NCI-H748 treated with DMSO at 0.1 percent for 48 hours (cell line): ENCODE results near the gene AHRR.
A peak's percentile ranks its signal among the peaks of the same experiment; 100 is the strongest.
"Not testable (repeated sequence)": the region's sequence is repeated elsewhere in the genome, so short reads cannot be mapped to it uniquely, and the experiment has no call there.

ENCODE experiments used
- DNase-seq: peaks from one replicate; lab custom pipeline; 2025; lab: John Stamatoyannopoulos, UW

AHRR gene

GRCh38 chr5:306011-306805 lies 15.3 kb upstream of the AHRR start:
- DNase-seq = no peak

- no peak for DNase-seq
Measured at GRCh38 chr5:307306-307705, 14.2 kb upstream of the AHRR start.

GRCh38 chr5:307794-308579 lies 13.5 kb upstream of the AHRR start:
- DNase-seq = no peak

- no peak for DNase-seq
Measured at GRCh38 chr5:308672-309271, 12.7 kb upstream of the AHRR start.

GRCh38 chr5:309831-310230 lies 11.7 kb upstream of the AHRR start:
- not testable (repeated sequence) for DNase-seq

GRCh38 chr5:310516-310915 lies 11.0 kb upstream of the AHRR start:
- no peak for DNase-seq

GRCh38 chr5:310941-311434 lies 10.5 kb upstream of the AHRR start:
- DNase-seq = no peak

- no peak for DNase-seq
Measured at GRCh38 chr5:311963-312362, 9.6 kb upstream of the AHRR start.

- DNase-seq = no peak
Measured at GRCh38 chr5:312845-313244, 8.7 kb upstream of the AHRR start.

GRCh38 chr5:313265-313664 lies 8.2 kb upstream of the AHRR start:
- no peak for DNase-seq

GRCh38 chr5:313806-314376 lies 7.6 kb upstream of the AHRR start:
- DNase-seq = no peak

- DNase-seq = no peak
Measured at GRCh38 chr5:314676-315487, 6.6 kb upstream of the AHRR start.

GRCh38 chr5:315488-316209 lies 5.9 kb upstream of the AHRR start:
- DNase-seq = no peak

- no peak for DNase-seq
Measured at GRCh38 chr5:316210-317085, 5.1 kb upstream of the AHRR start.

- DNase-seq = peak; percentile 65
Measured at GRCh38 chr5:317086-317811, 4.3 kb upstream of the AHRR start.

- DNase-seq = no peak
Measured at GRCh38 chr5:318341-318897, 3.1 kb upstream of the AHRR start.

GRCh38 chr5:318931-319601 lies 2.4 kb upstream of the AHRR start:
- no peak for DNase-seq

GRCh38 chr5:320524-321229 lies 837 bp upstream of the AHRR start:
- DNase-seq = no peak
